HG03280 (cell line): ENCODE measurements around the gene MLLT3.

ENCODE experiments used
- ATAC-seq: cut with Tn5 transposase; IDR thresholded peaks from one replicate; pipeline ENCODE4 v1.9.1; 2021; ENCODE audit warnings: mild to moderate bottlenecking, moderate library complexity; ENCODE audit not compliant: unreplicated experiment

Gene MLLT3

DNA sequence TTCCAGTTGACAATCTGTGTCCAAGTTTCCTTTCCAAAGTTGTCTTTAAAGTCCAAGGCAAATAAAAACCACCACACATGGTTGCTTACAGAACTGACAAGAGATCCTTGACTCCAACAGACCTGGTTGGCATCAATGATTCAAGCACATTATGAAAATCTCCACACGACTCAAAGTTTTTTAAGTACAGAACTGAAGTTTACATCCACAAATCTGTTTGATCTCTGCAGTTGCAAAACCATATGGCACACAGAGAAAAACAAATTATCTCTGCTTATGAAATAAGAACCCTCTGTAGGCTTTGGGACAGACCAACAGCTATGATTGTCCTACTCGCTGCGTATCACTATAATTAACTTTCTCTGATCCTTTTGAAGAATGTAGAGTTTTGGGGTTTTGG lies 60.8 kb downstream of the MLLT3 start:
- no peak for ATAC-seq

- ATAC-seq = no peak
These were observed 62.9 kb downstream of the MLLT3 start for GRCh38 chr9:20559231-20559890.

DNA sequence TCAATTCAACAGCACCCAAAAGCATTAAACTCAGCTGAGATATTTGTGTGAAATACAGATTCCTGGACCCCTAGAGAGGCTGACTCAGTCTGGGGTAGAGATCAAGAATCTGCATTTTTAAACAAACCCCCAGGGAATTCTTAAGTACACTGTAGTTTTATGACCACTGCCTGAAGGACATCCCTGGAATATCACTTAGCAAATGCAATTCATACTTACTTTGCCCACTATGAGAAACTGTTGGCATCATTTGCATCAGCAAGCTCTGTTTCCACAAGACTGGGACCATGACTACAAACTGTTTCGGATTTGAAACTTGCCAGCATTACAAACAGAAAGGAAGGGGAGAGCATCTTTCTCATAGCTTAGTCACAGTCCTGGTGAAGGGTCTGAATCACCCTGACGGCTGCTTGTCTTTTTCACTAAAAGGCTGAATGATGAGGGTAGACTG lies 63.7 kb downstream of the MLLT3 start:
- ATAC-seq = peak; percentile 45

GRCh38 chr9:20557890-20558565 lies 64.3 kb downstream of the MLLT3 start:
- no peak for ATAC-seq

- ATAC-seq = no peak
These were observed 65.0 kb downstream of the MLLT3 start for GRCh38 chr9:20557285-20557684.

GRCh38 chr9:20553558-20554149 lies 68.6 kb downstream of the MLLT3 start:
- ATAC-seq = no peak

DNA sequence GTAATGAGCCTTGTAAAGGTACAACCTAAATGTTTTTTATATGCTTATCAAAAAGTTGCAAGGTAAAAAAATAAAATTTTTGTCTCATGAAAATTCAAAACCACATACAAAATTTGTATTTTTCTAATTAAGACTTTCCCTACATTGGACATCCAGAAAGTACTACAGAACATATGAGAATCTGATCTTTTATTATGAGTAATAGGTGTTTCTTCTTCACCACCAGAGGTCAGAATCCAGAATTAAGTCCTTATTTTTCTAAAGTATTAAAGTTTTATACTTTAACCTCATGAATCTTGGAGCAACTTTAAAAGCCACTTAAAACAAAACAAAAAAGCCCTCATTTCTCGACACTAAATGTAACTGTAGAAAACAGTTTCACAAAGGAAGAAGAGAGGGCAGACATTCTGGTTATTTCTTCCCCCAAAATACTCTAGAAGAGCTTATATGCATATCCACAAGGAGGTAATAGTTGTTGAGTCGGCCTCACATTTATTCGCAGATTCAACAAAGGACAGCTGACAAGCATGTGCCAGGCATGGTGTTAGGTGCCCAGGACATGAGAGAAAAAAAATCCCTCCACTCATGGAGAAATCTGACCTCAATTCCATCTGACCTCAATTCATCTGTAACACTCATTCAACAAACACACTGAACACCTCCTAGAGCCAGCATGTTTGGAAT lies 69.3 kb downstream of the MLLT3 start:
- no peak for ATAC-seq

GRCh38 chr9:20551835-20552234 lies 70.5 kb downstream of the MLLT3 start:
- ATAC-seq = no peak

DNA sequence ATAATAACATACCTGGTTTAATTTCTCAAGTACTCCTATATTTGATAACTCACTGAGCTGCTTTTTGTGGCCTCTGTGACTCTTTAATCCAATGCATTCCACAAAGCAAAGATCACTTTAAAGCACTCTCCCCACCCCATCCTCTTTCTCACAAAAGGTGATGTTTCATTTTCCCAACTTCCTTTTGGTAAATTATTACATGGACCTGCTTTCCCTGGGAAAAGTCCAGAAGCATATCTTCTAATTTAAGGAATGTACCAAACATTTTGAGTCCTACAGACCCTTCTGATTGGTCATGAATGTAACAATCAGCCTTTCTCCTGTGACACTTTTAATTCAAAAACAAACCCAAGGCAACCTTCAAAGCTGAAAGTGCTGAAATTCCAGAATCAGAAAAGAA lies 71.1 kb downstream of the MLLT3 start:
- no peak for ATAC-seq

DNA sequence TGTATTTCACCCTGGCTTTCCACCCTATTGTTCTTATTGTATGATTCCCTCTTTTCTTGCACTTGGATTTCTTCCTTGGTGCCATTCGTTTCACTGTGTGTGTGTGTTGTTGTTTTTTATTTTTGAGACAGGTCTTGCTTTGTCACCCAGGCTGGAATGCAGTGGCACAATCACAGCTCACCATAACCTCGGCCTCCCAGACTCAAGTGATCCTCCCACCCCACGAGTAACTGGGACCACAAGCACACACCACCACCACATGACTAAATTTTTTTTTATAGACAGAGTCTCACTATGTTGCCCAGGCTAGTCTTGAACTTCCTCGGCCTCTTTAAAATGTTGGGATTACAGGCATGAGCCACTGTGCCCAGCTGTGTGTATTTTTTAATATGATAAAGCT lies 72.0 kb downstream of the MLLT3 start:
- no peak for ATAC-seq

DNA sequence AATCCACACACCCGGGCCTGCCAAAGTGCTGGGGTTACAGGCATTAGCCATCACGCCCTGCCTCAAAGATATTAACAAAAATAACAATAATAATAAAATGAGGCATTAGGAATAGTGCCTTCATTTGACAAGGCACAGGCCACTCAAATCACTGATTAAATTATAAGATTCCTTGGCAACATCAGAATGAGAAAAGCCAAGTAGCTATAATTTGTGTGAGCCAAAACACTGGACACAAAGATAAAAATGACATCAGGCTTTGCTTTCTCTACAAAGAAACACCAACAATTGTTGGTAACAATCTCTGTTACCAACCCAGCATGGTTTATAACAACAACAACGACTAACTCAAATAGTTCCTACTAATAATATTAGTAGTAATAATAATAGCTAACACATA lies 73.2 kb downstream of the MLLT3 start:
- ATAC-seq = no peak

DNA sequence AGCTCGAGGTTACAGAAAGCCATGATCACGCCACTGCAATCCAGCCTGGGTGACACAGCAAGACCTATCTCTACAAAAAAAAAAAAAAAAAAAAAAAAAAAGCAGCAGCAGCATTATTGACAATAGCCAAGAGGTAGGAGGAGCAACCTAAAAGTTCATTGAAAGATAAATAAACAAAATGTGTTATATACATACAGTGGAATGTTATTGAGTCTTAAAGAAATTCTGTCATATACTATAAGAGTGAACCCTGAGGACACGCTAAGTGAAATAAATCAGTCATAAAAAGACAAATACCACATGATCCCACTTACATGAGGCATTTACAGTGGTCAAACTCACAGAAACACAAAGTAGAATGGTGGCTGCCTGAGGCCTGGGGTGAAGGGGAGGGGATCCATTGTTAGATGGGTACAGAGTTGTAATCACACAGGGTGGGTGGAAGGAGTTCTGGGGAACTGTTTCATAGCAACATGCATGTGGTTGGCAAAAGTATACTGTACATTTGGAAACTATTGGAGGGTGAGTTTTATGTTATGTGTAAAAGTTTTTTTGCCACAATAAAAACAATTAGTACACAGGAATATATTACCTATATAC lies 77.2 kb downstream of the MLLT3 start:
- no peak for ATAC-seq

DNA sequence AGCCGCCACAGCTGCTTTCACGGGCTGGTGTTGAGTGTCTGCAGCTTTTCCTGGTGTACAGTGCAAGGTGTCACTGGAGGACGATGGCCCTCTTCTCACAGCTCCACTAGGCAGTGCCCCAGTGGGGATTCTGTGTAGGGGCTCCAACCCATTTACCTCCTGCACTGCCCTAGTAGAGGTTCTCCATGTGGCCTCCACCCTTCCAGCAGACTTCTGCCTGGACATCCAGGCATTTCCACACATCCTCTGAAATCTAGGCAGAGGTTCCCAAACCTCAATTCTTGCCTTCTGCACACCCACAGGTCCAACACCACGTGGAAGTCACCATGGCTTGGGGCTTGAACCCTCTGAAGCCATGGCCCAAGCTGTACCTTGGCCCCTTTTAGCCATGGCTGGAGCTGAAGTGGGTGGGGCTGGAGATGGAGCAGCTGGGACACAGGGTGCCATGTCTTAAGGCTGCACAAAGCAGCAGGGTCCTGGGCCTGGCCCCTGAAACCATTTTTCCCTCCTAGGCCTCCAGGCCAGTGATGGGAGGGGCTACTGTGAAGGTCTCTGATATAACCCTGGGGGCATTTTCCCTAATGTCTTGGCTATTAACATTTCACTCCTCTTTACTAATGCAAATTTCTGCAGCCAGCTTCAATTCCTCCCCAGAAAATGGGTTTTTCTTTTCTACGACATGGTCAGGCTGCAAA lies 82.0 kb downstream of the MLLT3 start:
- ATAC-seq = no peak

GRCh38 chr9:20538956-20539355 lies 83.3 kb downstream of the MLLT3 start:
- no peak for ATAC-seq

DNA sequence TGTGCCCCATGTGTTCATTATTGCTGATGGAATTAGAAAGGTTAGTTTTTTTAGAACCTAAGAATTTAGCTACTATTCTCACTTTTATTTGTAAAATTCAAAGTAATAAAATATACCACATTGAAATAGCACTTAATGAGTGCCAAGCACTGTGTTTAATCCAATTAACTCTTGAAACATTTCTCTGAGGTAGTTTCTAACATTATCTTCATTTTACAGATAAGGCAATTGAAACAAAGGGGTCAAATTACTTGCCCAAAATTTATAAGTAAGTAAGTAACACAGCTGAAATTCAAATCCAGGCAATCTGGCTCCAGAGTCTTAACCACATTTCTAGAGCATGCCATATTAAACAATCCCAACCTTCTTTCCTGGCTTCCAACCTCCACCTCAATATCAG lies 84.2 kb downstream of the MLLT3 start:
- ATAC-seq = no peak

DNA sequence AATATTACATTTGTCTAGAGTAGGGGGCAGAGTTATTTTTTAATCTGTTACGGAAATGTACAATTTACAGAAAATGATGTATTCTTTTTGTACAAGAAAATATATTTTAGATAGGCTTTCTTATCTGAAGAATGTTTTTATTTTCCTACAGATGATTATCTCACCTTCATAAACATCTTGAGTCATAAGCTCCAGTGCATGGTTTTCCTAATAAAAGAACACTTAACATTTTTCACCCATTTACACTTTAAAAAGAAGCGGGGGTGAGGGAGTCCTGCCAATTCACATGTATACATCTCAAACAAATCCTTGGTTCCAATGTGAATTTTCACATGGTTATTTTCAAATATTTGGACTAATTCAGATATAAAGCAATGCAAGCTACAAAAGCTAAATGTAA lies 85.0 kb downstream of the MLLT3 start:
- no peak for ATAC-seq

DNA sequence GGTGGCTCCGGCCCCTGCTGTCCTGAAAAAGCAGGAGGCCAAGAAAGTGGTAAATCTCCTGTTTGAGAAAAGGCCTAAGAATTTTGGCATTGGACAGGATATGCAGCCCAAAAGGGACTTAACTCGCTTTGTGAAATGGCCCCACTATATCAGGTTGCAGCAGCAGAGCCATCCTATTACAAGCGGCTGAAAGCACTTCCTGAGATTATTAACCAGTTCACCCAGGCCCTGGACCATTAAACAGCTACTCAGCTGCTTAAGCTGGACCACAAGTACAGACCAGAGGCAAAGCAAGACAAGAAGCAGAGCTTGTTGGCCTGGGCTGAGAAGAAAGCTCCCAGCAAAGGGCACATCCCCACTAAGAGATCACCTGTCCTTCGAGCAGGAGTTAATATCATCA lies 89.7 kb downstream of the MLLT3 start:
- ATAC-seq = no peak

DNA sequence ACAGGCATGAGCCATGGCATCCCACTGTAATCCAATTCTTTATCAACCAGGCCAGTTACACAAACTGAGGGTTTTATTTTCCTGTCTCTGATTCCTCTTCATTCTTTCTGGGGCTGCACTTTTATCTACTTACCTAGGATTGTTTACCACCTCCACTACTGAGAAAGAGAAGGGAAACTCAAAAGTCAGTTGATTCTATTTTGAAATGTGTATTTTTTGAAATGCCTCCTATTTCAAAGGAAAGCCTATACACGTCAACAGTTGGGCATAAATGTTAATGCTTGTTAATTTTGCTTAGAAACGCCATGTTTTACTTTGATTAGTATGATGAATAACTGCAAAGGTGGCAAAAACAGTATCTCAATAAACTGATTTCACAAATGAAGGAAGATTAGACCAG lies 92.5 kb downstream of the MLLT3 start:
- ATAC-seq = no peak

DNA sequence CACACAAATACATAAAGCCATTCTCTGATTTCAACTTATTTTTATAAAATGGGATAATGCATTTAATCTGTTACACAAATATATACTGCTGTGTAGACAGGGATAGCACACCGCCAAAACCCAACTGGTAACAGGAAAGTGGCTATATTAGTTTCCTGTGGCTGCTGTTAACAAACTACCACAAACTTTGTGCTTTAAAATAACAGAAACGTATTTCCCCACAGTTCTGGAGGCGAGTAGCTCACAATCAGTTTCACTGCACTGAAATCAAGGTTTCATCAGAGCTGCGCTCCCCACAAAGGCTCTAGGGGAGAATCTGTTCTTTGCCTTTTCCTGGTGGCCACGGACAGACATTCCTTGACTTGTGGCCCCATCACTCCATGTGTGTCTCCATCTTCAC lies 94.0 kb downstream of the MLLT3 start:
- ATAC-seq = no peak

DNA sequence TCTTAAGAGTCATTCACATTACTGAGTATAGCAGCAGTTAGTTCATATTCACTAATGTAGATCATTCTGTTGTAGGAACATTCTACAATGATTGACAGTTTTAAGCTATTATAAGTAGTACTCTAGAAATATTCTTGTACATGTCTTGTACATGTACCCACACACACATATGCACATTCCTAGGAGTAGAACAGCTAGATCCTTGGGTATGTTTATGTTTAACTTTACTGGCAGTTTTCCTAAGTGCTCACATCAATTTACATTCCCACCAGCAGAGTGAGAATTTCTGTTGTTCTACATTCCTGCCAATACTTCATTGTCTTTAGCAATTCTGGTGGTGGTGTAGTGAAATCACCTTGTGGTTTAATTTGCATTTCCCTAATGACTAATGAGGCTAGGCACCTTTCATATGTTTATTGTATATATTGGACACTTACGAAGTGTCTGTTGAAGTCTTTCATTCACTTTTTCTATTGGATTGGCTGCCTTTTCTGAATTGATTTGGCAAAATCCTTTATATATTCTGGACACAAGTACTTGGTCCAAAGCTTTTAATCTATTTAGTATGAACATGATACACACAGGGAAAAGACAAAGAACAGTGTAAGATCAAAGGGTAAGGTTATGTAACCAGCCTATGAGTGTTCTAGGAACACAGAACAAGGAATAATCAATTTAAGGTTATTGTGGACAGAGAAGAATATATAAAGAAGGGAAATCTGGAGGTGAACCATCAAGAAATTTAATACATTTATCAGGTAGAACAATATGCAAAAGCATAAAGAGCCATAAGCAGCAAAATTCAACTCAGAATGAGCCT lies 95.6 kb downstream of the MLLT3 start:
- peak; percentile 78 for ATAC-seq
